ENCODE data around the gene OR8B2.

- no peak for TF ChIP-seq REST (IDR thresholded peaks at IDR 0.05; ENCODE audit: insufficient read depth in 1 of 2, low read depth in 2 of 2, low read length in 1 of 2)
- no peak for TF ChIP-seq CTCF (IDR thresholded peaks at IDR 0.05)
- no peak for TF ChIP-seq POLR2AphosphoS5 (IDR thresholded peaks at IDR 0.05; ENCODE audit: low read depth, low read length)
- no peak for TF ChIP-seq SIN3A (IDR thresholded peaks at IDR 0.05; ENCODE audit: borderline replicate concordance, insufficient read depth, low read depth, low read length)
- TF ChIP-seq TCF7L2 (IDR thresholded peaks at IDR 0.05; ENCODE audit: low read depth, low read length), result no peak
Observed at GRCh38 chr11:124340142-124340447, 44.2 kb downstream of the OR8B2 start.

Measured in Panc1 (cell line).